ENCODE data around the gene MYO1D. TPM values are rescaled to one million over a fixed set of nuclear protein-coding genes. Genes with fewer than 3 reads are reported as not detected.
"Not testable (repeated sequence)": the region's sequence is repeated elsewhere in the genome, so short reads cannot be mapped to it uniquely, and the experiment has no call there.

Gene MYO1D
- total RNA-seq, 1 donor from 2014 or later = 23.4 TPM

DNA sequence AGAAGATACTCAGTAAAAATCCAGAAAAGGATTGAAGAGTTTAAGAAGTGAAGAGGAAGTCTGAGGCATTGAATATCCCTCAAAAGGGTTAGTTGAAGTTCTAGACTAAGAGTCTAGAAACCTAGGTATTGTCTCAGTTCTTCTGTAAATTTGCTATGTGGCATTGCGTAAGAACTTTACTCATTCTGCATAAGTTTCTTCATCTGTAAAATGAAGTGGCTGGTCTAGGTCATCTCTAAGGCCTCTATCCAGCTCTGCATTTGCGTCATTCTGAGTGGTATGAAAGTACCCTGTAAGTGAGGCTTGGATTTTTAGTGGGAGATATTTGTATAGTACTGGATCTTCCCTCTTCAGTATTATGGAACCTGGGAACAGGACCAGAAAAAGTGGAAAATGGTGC lies 130.2 kb downstream of the MYO1D start:
- intact Hi-C loops (cut with micrococcal nuclease) = no loop called here
- Mint-ChIP-seq H3K27me3 (ENCODE audit: low read depth) (no peaks in the 10 kb centered on the region), H3K4me3 (ENCODE audit: low read depth) (no peak overlapping the region), H3K4me1 (ENCODE audit: low read depth) (no peaks in the 10 kb centered on the region), H3K27ac (no peak overlapping the region), H3K9me3 (no peaks in the 10 kb centered on the region), H3K36me3 (ENCODE audit: low read depth) (no peaks in the 10 kb centered on the region)
- DNase-seq (ENCODE audit: low spot score) = no peak

DNA sequence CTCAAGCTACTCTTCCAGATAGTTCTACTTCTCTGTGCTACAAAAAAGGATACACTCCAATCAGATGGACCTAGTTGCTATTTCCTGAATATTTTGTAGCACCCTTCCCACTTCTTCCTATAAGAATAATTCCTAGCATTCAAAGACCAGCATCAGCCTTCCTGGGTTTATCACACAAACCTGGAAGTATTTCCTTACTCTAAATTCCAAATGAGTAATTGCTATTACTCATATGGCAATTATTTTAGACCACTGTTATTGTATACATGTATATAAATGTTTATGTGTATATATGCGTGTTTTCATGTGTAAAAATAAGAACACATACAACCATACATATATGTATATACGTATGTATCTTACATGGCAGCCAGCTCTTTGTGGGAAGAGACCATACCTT lies 130.6 kb downstream of the MYO1D start:
- Mint-ChIP-seq H3K4me3 (ENCODE audit: low read depth) (no peak overlapping the region), H3K36me3 (ENCODE audit: low read depth) (no peaks in the 10 kb centered on the region), H3K27me3 (ENCODE audit: low read depth) (no peaks in the 10 kb centered on the region), H3K9me3 (no peaks in the 10 kb centered on the region), H3K27ac (no peak overlapping the region), H3K4me1 (ENCODE audit: low read depth) (no peaks in the 10 kb centered on the region)
- DNase-seq (ENCODE audit: low spot score) = no peak
- intact Hi-C loops (cut with micrococcal nuclease) = no loop called here

DNA sequence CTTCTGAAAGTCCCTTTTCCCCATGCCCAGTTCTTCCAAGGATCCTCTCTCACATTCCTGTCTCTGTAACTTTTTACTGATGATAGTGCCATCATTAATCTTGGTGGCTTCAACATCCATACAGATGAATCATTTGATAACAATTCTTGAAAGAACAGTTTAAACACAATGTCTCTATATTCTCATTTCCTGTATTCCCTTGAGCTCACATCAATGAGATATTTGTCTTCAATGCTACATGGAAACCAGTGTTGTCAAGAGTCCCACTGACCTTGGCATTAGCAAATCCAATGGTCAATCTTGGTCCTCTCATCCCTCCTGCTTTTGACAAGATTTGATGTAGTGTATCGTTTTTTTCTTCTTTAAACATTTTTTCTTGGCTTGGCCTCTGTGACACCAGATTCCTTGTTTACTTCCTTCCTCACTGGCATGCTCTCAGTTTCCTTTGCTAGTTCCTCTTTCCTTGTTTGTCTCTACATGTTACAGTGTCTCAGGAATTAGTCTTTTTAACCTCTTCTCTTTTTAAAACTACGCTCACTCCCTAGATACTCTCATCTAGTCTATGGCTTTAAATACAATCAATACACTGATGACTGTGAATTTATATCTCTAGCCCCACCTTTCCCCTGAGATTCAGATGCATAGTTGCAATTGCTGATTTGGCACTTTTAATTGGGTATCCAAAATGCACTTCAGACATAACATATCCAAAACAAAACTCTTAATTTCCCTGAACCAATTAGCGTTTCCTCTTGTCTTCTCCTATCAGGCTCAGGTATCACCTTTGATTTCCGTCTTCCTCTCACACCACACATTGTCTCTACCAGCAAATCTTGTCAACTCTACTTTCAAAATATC lies 134.0 kb downstream of the MYO1D start:
- H3K27me3 Mint-ChIP-seq (ENCODE audit: low read depth) = no peaks in the 10 kb centered on the region
- no peaks in the 10 kb centered on the region for H3K4me1 Mint-ChIP-seq (ENCODE audit: low read depth)
- no peak for DNase-seq (ENCODE audit: low spot score)

DNA sequence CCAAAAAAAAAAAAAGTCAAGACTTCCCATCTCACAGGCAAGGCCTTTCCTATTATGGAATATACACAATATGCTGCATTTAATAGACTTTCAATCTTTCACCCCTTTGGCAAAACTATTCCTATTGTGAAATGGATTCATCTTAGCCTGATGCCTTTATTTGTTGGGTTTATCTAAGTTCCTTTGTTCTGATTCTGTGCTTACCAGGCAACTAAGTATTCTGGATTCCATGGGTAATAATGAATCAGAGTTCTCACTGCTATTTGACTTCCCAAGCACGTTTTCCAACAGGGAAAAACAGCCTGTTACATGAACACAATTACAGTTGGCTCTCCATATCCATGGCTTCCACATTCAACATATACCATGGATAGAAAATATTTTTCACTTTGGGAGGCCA lies 135.5 kb downstream of the MYO1D start:
- Mint-ChIP-seq H3K4me1 (ENCODE audit: low read depth) (no peaks in the 10 kb centered on the region), H3K9me3 (no peaks in the 10 kb centered on the region), H3K27ac (no peak overlapping the region), H3K27me3 (ENCODE audit: low read depth) (no peaks in the 10 kb centered on the region), H3K36me3 (ENCODE audit: low read depth) (peaks cover 5% of the 10 kb centered on the region), H3K4me3 (ENCODE audit: low read depth) (no peak overlapping the region)
- DNase-seq (ENCODE audit: low spot score) = no peak
- intact Hi-C loops (cut with micrococcal nuclease) = no loop called here

More for the DNA sequence above, 134.0 kb downstream of the MYO1D start:
- H3K36me3 Mint-ChIP-seq (ENCODE audit: low read depth) = no peaks in the 10 kb centered on the region
- no peaks in the 10 kb centered on the region for H3K9me3 Mint-ChIP-seq
- H3K27ac Mint-ChIP-seq = no peak overlapping the region
- H3K4me3 Mint-ChIP-seq (ENCODE audit: low read depth) = no peak overlapping the region
- intact Hi-C loops (cut with micrococcal nuclease) = no loop called here

DNA sequence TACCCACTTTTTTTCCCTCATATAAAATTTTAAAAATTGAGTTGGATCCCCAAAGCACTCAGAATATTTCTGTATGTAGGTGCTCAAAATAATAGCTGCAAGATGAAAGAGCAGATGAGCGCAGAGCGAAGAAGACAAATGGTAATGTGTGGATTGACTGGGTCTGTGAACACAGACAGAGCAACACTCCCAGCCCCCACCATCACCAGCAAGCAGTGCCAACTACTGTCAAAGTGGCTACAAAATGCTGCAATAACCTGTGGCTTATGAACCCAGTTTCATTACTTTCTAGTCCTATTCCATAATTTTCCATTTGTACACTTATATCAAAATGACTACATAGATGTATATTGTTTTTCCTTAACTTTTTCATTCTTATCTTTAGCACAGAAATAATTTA lies 137.2 kb downstream of the MYO1D start:
- Mint-ChIP-seq H3K36me3 (ENCODE audit: low read depth) (peaks cover 5% of the 10 kb centered on the region), H3K4me3 (ENCODE audit: low read depth) (no peak overlapping the region), H3K27me3 (ENCODE audit: low read depth) (no peaks in the 10 kb centered on the region), H3K4me1 (ENCODE audit: low read depth) (no peaks in the 10 kb centered on the region), H3K27ac (no peak overlapping the region), H3K9me3 (no peaks in the 10 kb centered on the region)
- no peak for DNase-seq (ENCODE audit: low spot score)
- intact Hi-C loops (cut with micrococcal nuclease) = no loop called here

DNA sequence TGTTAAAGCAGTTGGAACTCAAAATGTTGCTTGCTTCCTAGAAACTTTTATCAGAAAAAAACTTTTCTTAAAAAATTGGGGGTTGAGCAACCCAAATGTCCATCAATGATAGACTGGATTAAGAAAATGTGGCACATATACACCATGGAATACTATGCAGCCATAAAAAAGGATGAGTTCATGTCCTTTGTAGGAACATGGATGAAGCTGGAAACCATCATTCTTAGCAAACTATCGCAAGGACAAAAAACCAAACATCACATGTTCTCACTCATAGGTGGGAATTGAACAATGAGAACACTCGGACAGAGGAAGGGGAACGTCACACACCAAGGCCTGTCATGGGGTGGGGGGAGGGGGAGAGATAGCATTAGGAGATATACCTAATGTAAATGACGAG lies 137.8 kb downstream of the MYO1D start:
- intact Hi-C loops (cut with micrococcal nuclease); H3K4me3 Mint-ChIP-seq (ENCODE audit: low read depth); H3K27ac Mint-ChIP-seq; H3K9me3 Mint-ChIP-seq; DNase-seq (ENCODE audit: low spot score); H3K27me3 Mint-ChIP-seq (ENCODE audit: low read depth); H3K4me1 Mint-ChIP-seq (ENCODE audit: low read depth); H3K36me3 Mint-ChIP-seq (ENCODE audit: low read depth): not testable (repeated sequence)

DNA sequence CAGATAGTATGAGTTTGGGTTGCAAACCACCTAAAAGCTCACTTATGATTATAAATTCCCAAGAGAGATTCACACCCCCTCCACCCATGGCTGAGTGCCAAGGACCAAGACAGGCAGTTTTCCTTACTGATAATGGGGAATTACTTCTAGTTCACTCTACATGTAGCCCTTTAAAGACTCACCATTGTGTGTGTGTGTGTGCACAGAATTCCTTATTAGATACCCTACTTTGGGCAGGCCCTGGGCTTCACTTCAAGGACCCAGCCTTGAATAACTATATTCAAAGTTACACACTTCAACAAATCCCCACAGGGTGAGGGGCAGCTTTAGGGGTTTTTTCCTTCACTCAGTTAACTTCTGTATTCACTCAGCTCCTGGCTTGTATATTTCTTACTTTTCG lies 143.5 kb downstream of the MYO1D start:
- DNase-seq (ENCODE audit: low spot score) = no peak
- Mint-ChIP-seq H3K27me3 (ENCODE audit: low read depth) (peaks cover 2% of the 10 kb centered on the region), H3K36me3 (ENCODE audit: low read depth) (peaks cover 14% of the 10 kb centered on the region), H3K27ac (no peak overlapping the region), H3K4me1 (ENCODE audit: low read depth) (no peaks in the 10 kb centered on the region), H3K9me3 (peaks cover 4% of the 10 kb centered on the region), H3K4me3 (ENCODE audit: low read depth) (no peak overlapping the region)
- intact Hi-C loops (cut with micrococcal nuclease) = no loop called here

DNA sequence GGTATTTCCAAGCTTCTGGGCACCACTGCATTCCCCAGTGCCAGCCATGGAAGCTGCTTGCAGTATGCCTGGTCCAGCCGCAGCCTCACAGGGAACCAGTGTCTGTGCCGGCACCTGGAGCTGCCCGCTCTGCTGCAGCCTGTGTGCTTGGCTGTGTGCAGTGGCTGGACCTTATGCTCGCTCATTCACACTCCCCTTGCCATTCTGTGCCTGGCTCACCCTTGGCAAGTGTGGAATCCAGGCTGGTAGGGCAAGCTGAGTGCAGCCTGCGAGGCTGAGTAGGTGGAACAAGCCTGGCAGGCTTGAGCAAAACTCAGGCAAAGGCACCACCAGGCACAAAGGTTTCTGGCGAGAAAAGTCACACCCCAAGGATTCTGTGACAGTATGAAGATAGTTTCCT lies 144.0 kb downstream of the MYO1D start:
- H3K9me3 Mint-ChIP-seq = peaks cover 4% of the 10 kb centered on the region
- H3K27ac Mint-ChIP-seq = no peak overlapping the region
- peaks cover 2% of the 10 kb centered on the region for H3K27me3 Mint-ChIP-seq (ENCODE audit: low read depth)
- no peak overlapping the region for H3K4me3 Mint-ChIP-seq (ENCODE audit: low read depth)
- peaks cover 14% of the 10 kb centered on the region for H3K36me3 Mint-ChIP-seq (ENCODE audit: low read depth)
- intact Hi-C loops (cut with micrococcal nuclease) = no loop called here
- H3K4me1 Mint-ChIP-seq (ENCODE audit: low read depth) = no peaks in the 10 kb centered on the region
- no peak for DNase-seq (ENCODE audit: low spot score)

DNA sequence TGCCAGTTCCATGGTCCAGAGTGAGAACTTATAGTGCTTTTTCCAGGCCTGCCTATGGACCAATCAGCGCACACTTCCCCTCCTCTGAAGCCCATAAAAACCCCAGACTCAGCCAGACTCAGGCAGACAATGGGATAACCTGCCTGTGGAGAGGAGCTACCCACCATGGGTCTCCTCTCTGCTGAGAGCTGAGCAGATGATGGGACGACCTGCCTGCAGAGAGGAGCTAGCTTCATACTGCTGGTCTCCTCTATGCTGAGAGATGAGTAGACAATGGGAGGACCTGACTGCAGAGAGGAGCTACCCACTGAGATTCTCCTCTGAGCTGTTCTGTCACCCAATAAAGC lies 144.7 kb downstream of the MYO1D start:
- no peaks in the 10 kb centered on the region for H3K4me1 Mint-ChIP-seq (ENCODE audit: low read depth)
- no peak overlapping the region for H3K27ac Mint-ChIP-seq
- H3K36me3 Mint-ChIP-seq (ENCODE audit: low read depth) = peaks cover 14% of the 10 kb centered on the region
- no peak for DNase-seq (ENCODE audit: low spot score)
- intact Hi-C loops (cut with micrococcal nuclease) = no loop called here
- peaks cover 2% of the 10 kb centered on the region for H3K27me3 Mint-ChIP-seq (ENCODE audit: low read depth)
- no peak overlapping the region for H3K4me3 Mint-ChIP-seq (ENCODE audit: low read depth)
- H3K9me3 Mint-ChIP-seq = peaks cover 4% of the 10 kb centered on the region

DNA sequence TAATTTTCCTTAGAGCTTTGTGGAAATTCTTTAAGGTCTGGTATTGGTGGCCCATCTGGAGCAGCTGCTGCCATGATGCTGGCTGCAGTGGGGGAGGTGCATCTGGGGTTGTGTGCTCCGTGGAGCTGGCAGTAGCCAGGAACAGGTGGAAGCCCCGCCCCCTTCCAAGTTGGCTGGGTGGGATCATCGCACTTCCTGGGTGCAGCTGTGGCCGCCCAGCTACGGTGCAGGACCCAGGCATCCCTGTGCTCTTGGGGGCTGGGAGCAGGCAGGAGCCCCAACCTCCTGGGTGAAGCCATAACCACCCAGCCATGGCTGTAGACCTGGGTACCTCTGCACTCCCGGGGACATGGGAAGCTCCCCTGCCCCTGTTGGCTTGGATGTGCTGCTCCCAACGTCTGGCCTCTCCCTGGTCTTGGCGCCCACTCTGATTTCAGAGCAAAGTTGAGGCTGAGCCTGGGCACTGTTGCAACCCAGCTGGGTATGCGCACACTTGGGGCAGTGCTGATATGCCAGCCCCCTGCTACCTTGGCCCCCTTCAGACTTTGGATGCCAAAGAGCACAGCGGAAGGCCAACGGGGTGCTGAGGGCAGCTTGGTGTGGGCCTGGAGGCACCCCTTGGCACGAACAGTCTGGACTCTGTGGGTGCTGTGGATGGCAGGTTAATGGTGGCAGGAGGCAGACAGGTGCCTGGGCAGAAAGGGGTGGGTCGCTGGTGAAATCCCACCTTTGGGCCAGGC lies 145.2 kb downstream of the MYO1D start:
- peaks cover 11% of the 10 kb centered on the region for H3K36me3 Mint-ChIP-seq (ENCODE audit: low read depth)
- peaks cover 2% of the 10 kb centered on the region for H3K27me3 Mint-ChIP-seq (ENCODE audit: low read depth)
- H3K4me3 Mint-ChIP-seq (ENCODE audit: low read depth) = no peak overlapping the region
- H3K9me3 Mint-ChIP-seq = peaks cover 4% of the 10 kb centered on the region
- DNase-seq (ENCODE audit: low spot score) = no peak
- no peaks in the 10 kb centered on the region for H3K4me1 Mint-ChIP-seq (ENCODE audit: low read depth)
- intact Hi-C loops (cut with micrococcal nuclease) = no loop called here
- no peak overlapping the region for H3K27ac Mint-ChIP-seq

DNA sequence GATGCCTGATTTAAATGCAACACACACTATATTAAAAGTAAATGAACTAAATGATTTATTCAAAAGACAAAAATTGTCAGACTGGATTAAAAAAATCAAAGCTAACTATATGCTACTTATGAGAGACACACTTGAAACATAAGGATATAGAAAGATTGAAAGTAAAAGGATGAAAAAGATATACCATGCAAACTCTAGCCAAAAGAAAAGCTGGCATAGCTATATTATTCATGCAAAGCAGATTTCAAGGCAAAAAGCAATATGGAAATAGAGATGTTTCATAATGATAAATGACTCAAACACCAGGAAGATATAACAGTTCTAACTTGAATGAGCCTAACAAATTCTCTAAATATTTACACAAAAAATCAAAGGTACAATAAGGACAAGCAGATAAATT lies 149.2 kb downstream of the MYO1D start:
- Mint-ChIP-seq H3K4me1 (ENCODE audit: low read depth) (no peaks in the 10 kb centered on the region), H3K27ac (no peak overlapping the region), H3K36me3 (ENCODE audit: low read depth) (peaks cover 15% of the 10 kb centered on the region), H3K9me3 (peaks cover 16% of the 10 kb centered on the region), H3K4me3 (ENCODE audit: low read depth) (no peak overlapping the region), H3K27me3 (ENCODE audit: low read depth) (peaks cover 2% of the 10 kb centered on the region)
- no peak for DNase-seq (ENCODE audit: low spot score)
- intact Hi-C loops (cut with micrococcal nuclease) = no loop called here

DNA sequence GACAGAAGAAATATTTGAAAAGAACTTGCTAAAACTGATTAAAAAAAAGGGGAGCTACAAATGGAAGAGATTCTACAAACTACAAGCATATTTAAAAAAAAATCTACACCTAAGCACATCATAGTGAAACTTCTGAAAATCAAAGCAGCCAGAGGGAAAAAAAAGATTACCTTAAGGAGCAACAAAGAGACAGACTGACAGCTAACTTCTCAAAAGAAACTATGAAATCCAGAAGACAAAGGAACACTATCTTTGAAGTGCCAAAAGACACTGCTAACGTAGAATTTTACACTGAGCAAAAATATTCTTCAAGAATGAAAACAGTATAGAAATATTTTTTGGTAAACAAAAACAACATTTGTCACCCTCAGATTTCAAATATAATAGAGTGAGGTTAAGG lies 151.2 kb downstream of the MYO1D start:
- H3K36me3 Mint-ChIP-seq (ENCODE audit: low read depth) = peaks cover 10% of the 10 kb centered on the region
- peaks cover 12% of the 10 kb centered on the region for H3K9me3 Mint-ChIP-seq
- no peak overlapping the region for H3K27ac Mint-ChIP-seq
- no peak overlapping the region for H3K4me3 Mint-ChIP-seq (ENCODE audit: low read depth)
- H3K4me1 Mint-ChIP-seq (ENCODE audit: low read depth) = no peaks in the 10 kb centered on the region
- peaks cover 2% of the 10 kb centered on the region for H3K27me3 Mint-ChIP-seq (ENCODE audit: low read depth)
- intact Hi-C loops (cut with micrococcal nuclease) = no loop called here
- DNase-seq (ENCODE audit: low spot score) = no peak

DNA sequence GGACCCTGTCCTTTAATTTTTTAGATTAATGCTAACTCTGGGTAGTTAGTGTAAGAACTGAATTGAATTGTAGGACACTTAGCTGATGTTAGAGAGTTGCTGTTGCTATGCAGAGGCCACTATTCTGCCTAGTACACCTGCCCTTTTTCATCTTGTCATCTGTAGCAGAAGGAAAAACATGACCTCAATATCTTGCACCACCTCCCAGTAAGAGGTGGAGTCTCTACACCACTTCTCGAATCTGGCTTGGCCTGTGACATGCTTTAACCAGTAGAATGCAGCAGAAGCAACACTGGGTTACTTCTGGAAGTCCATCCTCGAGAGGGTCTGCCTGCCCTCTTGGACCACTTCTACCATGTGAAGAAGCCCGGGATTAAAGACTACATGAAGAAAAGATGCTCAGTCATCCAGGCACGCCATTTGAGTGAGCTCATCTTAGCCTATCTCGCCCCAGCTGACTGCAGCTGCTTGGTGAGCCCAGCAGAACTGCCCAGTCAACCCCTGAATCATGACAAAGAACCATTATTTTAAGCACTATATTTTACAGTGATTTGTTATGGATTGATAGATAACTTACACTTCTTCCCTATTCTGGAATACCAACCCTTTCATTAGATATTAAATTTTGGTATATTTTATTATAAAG lies 153.5 kb downstream of the MYO1D start:
- H3K36me3 Mint-ChIP-seq (ENCODE audit: low read depth) = peaks cover 10% of the 10 kb centered on the region
- no peak for DNase-seq (ENCODE audit: low spot score)
- H3K9me3 Mint-ChIP-seq = peaks cover 12% of the 10 kb centered on the region
- no peak overlapping the region for H3K27ac Mint-ChIP-seq
- H3K4me1 Mint-ChIP-seq (ENCODE audit: low read depth) = peaks cover 2% of the 10 kb centered on the region
- intact Hi-C loops (cut with micrococcal nuclease) = no loop called here
- no peak overlapping the region for H3K4me3 Mint-ChIP-seq (ENCODE audit: low read depth)
- no peaks in the 10 kb centered on the region for H3K27me3 Mint-ChIP-seq (ENCODE audit: low read depth)
